GM23338 (cell line): ENCODE data around the gene FBXO22. TPM values are rescaled to one million over a fixed set of nuclear protein-coding genes. Genes with fewer than 3 reads are reported as not detected.

Source experiments
- ATAC-seq: fragments of 200-7000 bp; cut with Tn5 transposase; 3 replicates; pipeline ENCODE4 v1.9.1; 2020
- DNase-seq: peaks from one replicate; pipeline ENCODE4 v3.0.0-alpha.2; 2015; ENCODE audit warnings: low spot score
- H2AFZ ChIP-seq: fragments of 200-600 bp; sonication (generic); 2 replicates; pipeline ENCODE4 v1.8.0; 2016; ENCODE audit warnings: antibody characterized with exemption, mild to moderate bottlenecking, moderate library complexity
- H3F3A ChIP-seq: fragments of 200-600 bp; sonication (generic); replicated peaks from 2 replicates; pipeline ENCODE4 v1.8.0; 2017; ENCODE audit warnings: antibody characterized with exemption, mixed run types, low read depth
- H3K27ac ChIP-seq: fragments of 200-600 bp; sonication (generic); 2 replicates; pipeline ENCODE4 v1.6.1; 2016; ENCODE audit warnings: low read depth
- H3K27me3 ChIP-seq: fragments of 200-600 bp; sonication (generic); 2 replicates; pipeline ENCODE4 v1.8.0; 2016; ENCODE audit warnings: mild to moderate bottlenecking, mixed run types, moderate library complexity; ENCODE audit not compliant: insufficient read depth
- H3K36me3 ChIP-seq: fragments of 200-600 bp; sonication (generic); 2 replicates; pipeline ENCODE4 v1.8.0; 2016; ENCODE audit warnings: mild to moderate bottlenecking; ENCODE audit not compliant: insufficient read depth
- H3K4me1 ChIP-seq: fragments of 200-600 bp; sonication (generic); 2 replicates; pipeline ENCODE4 v1.8.0; 2016; ENCODE audit warnings: mild to moderate bottlenecking, moderate library complexity; ENCODE audit not compliant: insufficient read depth
- H3K4me2 ChIP-seq: fragments of 200-600 bp; sonication (generic); 2 replicates; pipeline ENCODE4 v1.7.1; 2017; ENCODE audit warnings: mixed run types
- H3K4me3 ChIP-seq: fragments of 200-600 bp; sonication (generic); 2 replicates; pipeline ENCODE4 v1.6.1; 2016; ENCODE audit warnings: mixed run types
- H3K79me2 ChIP-seq: fragments of 200-600 bp; sonication (generic); replicated peaks from 2 replicates; pipeline ENCODE4 v1.8.0; 2017; ENCODE audit warnings: mild to moderate bottlenecking; ENCODE audit not compliant: insufficient read depth
- H3K9me2 ChIP-seq: fragments of 200-600 bp; sonication (generic); 2 replicates; pipeline ENCODE4 v1.8.0; 2017; ENCODE audit not compliant: insufficient read depth
- H4K20me1 ChIP-seq: fragments of 200-600 bp; sonication (generic); replicated peaks from 2 replicates; pipeline ENCODE4 v1.8.0; 2017; ENCODE audit warnings: mild to moderate bottlenecking; ENCODE audit not compliant: insufficient read depth
- H3K27ac Mint-ChIP-seq: 2 replicates; pipeline ENCODE4 v1.8.0; 2020; ENCODE audit warnings: inconsistent platforms, mild to moderate bottlenecking, moderate library complexity, mixed read lengths
- H3K27me3 Mint-ChIP-seq: 3 replicates; pipeline ENCODE4 v1.8.0; 2022; ENCODE audit warnings: low read depth, mild to moderate bottlenecking, moderate library complexity, mixed read lengths, inconsistent platforms; ENCODE audit not compliant: insufficient read depth, poor library complexity
- H3K36me3 Mint-ChIP-seq: 3 replicates; pipeline ENCODE4 v1.8.0; 2021; ENCODE audit warnings: low read depth, mild to moderate bottlenecking, inconsistent platforms, moderate library complexity, mixed read lengths
- H3K4me1 Mint-ChIP-seq: 3 replicates; pipeline ENCODE4 v1.8.0; 2020; ENCODE audit warnings: mild to moderate bottlenecking, inconsistent platforms, mixed read lengths
- H3K4me3 Mint-ChIP-seq: 3 replicates; pipeline ENCODE4 v1.8.0; 2021; ENCODE audit warnings: moderate library complexity, mild to moderate bottlenecking, inconsistent platforms, mixed read lengths
- H3K9me3 Mint-ChIP-seq: 3 replicates; pipeline ENCODE4 v1.8.0; 2020; ENCODE audit warnings: moderate library complexity, mild to moderate bottlenecking, inconsistent platforms, mixed read lengths
- CREB1 ChIP-seq: fragments of 250-450 bp; sonication (Bioruptor Pico); IDR thresholded peaks from 2 replicates; pipeline ENCODE4 v1.5.0; 2020; ENCODE audit warnings: low read depth, mild to moderate bottlenecking, moderate library complexity
- EZH2 ChIP-seq: fragments of 200-600 bp; sonication (generic); IDR thresholded peaks from one replicate; pipeline ENCODE4 v1.8.0; 2017; ENCODE audit warnings: antibody characterized with exemption, mild to moderate bottlenecking, low read depth; ENCODE audit not compliant: unreplicated experiment
- EZH2phosphoT487 ChIP-seq: fragments of 200-600 bp; sonication (generic); IDR thresholded peaks from one replicate; pipeline ENCODE4 v1.8.1; 2018; ENCODE audit warnings: antibody characterized with exemption; ENCODE audit not compliant: unreplicated experiment
- JUNB ChIP-seq: IDR thresholded peaks from one replicate; pipeline ENCODE4 v1.6.1; 2016; ENCODE audit warnings: antibody characterized with exemption; ENCODE audit not compliant: unreplicated experiment
- NANOG ChIP-seq: IDR thresholded peaks from 2 replicates; pipeline ENCODE4 v1.6.1; 2016; ENCODE audit warnings: antibody characterized with exemption, borderline replicate concordance
- POLR2AphosphoS5 ChIP-seq: IDR thresholded peaks from 2 replicates; pipeline ENCODE4 v1.6.1; 2016; ENCODE audit warnings: antibody characterized with exemption, low read depth
- STAT1 ChIP-seq: IDR thresholded peaks from one replicate; pipeline ENCODE4 v1.6.1; 2016; ENCODE audit warnings: antibody characterized with exemption; ENCODE audit not compliant: unreplicated experiment
- ZNF114 ChIP-seq: fragments of 250-450 bp; sonication (Bioruptor Pico); IDR thresholded peaks from 2 replicates; pipeline ENCODE4 v1.5.0; 2020; ENCODE audit warnings: mild to moderate bottlenecking, moderate library complexity
- ZNF331 ChIP-seq: fragments of 250-450 bp; sonication (Bioruptor Pico); IDR thresholded peaks from 2 replicates; pipeline ENCODE4 v1.5.0; 2020; ENCODE audit warnings: low read depth, mild to moderate bottlenecking, moderate library complexity
- polyA plus RNA-seq: library from polyadenylated mRNA; unstranded; fragments of >200 nt; fragmentation: Nextera tagmentation; extraction: Ambion mirVana; gene quantifications from 2 replicates; pipeline ENCODE4 v1.2.1, GENCODE V29; 2016
- total RNA-seq: library from RNA; depleted of rRNA; stranded (reverse); fragments of >200 nt; shearing (Covaris generic); gene quantifications from 2 replicates; pipeline ENCODE4 v1.2.3, GENCODE V29; 2014
- TF ChIP-seq, protein P1 (sequence below): fragments of 250-450 bp; sonication (Bioruptor Pico); IDR thresholded peaks from 2 replicates; pipeline ENCODE4 v1.5.0; 2020; ENCODE audit warnings: mild to moderate bottlenecking, moderate library complexity
- TF ChIP-seq, protein P2 (sequence below): IDR thresholded peaks from one replicate; pipeline ENCODE4 v1.6.1; 2018; ENCODE audit warnings: antibody characterized with exemption; ENCODE audit not compliant: unreplicated experiment
- TF ChIP-seq, protein P3 (sequence below), 2 experiments: fragments of 200-600 bp in 1 of 2; sonication (generic) in 1 of 2; conservative IDR thresholded peaks; 2 replicates each; pipeline versions ENCODE4 v1.5.1 to v1.6.1; 2016 to 2017; ENCODE audit warnings: antibody characterized with exemption in 2 of 2, low read depth in 2 of 2, mild to moderate bottlenecking in 2 of 2, moderate library complexity in 1 of 2

FBXO22 gene
- total and polyA plus RNA-seq, 2 experiments from 2014 or later, result 79.8 to 94.5 TPM

DNA sequence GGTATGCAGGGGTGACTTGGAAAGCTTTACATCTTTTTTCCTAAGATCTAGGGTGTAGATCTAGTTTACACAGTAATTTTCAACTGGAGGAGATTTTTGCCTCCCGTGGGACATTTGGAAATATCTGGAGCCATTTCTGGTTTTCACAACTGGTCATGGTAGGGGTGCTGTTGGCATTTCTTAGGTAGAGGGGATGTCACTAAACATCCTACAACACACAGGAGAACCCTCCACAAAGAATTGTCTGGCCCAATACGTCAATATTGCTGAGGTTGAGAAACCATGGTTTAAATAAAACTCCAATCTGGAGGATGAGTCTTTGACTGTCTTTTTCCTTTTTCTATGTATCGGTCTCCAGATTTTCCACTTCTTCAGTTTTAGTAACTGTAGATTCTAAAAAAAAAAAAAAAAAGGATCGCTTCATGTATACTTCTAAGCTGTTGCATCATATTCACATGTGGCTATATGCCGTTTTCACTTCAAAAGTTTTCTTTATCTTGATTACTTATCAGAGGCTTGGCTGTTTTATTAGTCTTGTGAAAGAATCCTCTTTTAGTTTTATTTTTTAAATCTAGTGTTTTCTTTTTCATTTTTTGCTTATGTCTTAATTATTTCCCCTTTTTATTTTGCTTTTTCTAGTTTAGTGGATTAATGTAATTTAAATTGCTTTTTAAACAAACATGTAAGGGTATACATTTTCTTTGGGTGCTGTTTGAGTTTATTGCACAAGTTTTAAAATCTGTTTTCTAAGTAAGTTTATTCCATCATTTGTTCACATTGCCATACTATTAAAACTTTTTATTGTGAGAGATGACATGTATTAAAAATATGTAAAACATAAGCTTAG is 39.2 kb upstream of the FBXO22 start:
- H3K4me2 ChIP-seq, result no peak overlapping the region
- peaks cover 94% of the 10 kb centered on the region for H3K79me2 ChIP-seq

More for the DNA sequence above, 39.2 kb upstream of the FBXO22 start:
- DNase-seq, result no peak
- TF ChIP-seq, protein P1, sequence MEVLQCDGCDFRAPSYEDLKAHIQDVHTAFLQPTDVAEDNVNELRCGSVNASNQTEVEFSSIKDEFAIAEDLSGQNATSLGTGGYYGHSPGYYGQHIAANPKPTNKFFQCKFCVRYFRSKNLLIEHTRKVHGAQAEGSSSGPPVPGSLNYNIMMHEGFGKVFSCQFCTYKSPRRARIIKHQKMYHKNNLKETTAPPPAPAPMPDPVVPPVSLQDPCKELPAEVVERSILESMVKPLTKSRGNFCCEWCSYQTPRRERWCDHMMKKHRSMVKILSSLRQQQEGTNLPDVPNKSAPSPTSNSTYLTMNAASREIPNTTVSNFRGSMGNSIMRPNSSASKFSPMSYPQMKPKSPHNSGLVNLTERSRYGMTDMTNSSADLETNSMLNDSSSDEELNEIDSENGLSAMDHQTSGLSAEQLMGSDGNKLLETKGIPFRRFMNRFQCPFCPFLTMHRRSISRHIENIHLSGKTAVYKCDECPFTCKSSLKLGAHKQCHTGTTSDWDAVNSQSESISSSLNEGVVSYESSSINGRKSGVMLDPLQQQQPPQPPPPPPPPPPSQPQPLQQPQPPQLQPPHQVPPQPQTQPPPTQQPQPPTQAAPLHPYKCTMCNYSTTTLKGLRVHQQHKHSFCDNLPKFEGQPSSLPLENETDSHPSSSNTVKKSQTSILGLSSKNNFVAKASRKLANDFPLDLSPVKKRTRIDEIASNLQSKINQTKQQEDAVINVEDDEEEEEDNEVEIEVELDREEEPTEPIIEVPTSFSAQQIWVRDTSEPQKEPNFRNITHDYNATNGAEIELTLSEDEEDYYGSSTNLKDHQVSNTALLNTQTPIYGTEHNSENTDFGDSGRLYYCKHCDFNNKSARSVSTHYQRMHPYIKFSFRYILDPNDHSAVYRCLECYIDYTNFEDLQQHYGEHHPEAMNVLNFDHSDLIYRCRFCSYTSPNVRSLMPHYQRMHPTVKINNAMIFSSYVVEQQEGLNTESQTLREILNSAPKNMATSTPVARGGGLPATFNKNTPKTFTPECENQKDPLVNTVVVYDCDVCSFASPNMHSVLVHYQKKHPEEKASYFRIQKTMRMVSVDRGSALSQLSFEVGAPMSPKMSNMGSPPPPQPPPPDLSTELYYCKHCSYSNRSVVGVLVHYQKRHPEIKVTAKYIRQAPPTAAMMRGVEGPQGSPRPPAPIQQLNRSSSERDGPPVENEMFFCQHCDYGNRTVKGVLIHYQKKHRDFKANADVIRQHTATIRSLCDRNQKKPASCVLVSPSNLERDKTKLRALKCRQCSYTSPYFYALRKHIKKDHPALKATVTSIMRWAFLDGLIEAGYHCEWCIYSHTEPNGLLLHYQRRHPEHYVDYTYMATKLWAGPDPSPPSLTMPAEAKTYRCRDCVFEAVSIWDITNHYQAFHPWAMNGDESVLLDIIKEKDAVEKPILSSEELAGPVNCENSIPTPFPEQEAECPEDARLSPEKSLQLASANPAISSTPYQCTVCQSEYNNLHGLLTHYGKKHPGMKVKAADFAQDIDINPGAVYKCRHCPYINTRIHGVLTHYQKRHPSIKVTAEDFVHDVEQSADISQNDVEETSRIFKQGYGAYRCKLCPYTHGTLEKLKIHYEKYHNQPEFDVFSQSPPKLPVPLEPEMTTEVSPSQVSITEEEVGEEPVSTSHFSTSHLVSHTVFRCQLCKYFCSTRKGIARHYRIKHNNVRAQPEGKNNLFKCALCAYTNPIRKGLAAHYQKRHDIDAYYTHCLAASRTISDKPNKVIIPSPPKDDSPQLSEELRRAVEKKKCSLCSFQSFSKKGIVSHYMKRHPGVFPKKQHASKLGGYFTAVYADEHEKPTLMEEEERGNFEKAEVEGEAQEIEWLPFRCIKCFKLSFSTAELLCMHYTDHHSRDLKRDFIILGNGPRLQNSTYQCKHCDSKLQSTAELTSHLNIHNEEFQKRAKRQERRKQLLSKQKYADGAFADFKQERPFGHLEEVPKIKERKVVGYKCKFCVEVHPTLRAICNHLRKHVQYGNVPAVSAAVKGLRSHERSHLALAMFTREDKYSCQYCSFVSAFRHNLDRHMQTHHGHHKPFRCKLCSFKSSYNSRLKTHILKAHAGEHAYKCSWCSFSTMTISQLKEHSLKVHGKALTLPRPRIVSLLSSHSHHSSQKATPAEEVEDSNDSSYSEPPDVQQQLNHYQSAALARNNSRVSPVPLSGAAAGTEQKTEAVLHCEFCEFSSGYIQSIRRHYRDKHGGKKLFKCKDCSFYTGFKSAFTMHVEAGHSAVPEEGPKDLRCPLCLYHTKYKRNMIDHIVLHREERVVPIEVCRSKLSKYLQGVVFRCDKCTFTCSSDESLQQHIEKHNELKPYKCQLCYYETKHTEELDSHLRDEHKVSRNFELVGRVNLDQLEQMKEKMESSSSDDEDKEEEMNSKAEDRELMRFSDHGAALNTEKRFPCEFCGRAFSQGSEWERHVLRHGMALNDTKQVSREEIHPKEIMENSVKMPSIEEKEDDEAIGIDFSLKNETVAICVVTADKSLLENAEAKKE (CRISPR knock-in tag), result no peak
- TF ChIP-seq CREB1 (CRISPR knock-in tag) (no peak), STAT1 (no peak), POLR2AphosphoS5 (no peak), ZNF114 (CRISPR knock-in tag) (no peak), EZH2phosphoT487 (no peak), EZH2 (no peak), NANOG (no peak), JUNB (no peak), ZNF331 (CRISPR knock-in tag) (no peak)
- TF ChIP-seq, protein P2, sequence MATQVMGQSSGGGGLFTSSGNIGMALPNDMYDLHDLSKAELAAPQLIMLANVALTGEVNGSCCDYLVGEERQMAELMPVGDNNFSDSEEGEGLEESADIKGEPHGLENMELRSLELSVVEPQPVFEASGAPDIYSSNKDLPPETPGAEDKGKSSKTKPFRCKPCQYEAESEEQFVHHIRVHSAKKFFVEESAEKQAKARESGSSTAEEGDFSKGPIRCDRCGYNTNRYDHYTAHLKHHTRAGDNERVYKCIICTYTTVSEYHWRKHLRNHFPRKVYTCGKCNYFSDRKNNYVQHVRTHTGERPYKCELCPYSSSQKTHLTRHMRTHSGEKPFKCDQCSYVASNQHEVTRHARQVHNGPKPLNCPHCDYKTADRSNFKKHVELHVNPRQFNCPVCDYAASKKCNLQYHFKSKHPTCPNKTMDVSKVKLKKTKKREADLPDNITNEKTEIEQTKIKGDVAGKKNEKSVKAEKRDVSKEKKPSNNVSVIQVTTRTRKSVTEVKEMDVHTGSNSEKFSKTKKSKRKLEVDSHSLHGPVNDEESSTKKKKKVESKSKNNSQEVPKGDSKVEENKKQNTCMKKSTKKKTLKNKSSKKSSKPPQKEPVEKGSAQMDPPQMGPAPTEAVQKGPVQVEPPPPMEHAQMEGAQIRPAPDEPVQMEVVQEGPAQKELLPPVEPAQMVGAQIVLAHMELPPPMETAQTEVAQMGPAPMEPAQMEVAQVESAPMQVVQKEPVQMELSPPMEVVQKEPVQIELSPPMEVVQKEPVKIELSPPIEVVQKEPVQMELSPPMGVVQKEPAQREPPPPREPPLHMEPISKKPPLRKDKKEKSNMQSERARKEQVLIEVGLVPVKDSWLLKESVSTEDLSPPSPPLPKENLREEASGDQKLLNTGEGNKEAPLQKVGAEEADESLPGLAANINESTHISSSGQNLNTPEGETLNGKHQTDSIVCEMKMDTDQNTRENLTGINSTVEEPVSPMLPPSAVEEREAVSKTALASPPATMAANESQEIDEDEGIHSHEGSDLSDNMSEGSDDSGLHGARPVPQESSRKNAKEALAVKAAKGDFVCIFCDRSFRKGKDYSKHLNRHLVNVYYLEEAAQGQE, result no peak
- TF ChIP-seq, protein P3, sequence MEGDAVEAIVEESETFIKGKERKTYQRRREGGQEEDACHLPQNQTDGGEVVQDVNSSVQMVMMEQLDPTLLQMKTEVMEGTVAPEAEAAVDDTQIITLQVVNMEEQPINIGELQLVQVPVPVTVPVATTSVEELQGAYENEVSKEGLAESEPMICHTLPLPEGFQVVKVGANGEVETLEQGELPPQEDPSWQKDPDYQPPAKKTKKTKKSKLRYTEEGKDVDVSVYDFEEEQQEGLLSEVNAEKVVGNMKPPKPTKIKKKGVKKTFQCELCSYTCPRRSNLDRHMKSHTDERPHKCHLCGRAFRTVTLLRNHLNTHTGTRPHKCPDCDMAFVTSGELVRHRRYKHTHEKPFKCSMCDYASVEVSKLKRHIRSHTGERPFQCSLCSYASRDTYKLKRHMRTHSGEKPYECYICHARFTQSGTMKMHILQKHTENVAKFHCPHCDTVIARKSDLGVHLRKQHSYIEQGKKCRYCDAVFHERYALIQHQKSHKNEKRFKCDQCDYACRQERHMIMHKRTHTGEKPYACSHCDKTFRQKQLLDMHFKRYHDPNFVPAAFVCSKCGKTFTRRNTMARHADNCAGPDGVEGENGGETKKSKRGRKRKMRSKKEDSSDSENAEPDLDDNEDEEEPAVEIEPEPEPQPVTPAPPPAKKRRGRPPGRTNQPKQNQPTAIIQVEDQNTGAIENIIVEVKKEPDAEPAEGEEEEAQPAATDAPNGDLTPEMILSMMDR (conservative IDR thresholded peaks at IDR 0.05; ENCODE audit: low read depth in 2 of 2), result no peak
- H3K4me3 ChIP-seq, result no peak overlapping the region
- peaks cover 33% of the 10 kb centered on the region for H3K4me1 ChIP-seq
- Mint-ChIP-seq H3K36me3 (peaks cover 33% of the 10 kb centered on the region), H3K4me3 (no peak overlapping the region), H3K9me3 (no peaks in the 10 kb centered on the region), H3K27ac (peak overlapping the region; percentile 78), H3K27me3 (peaks cover 2% of the 10 kb centered on the region), H3K4me1 (peaks cover 40% of the 10 kb centered on the region)
- ATAC-seq, result no peak
- no peaks in the 10 kb centered on the region for H4K20me1 ChIP-seq
- no peak overlapping the region for H3K27ac ChIP-seq
- no peaks in the 10 kb centered on the region for H3K9me2 ChIP-seq
- H3K36me3 ChIP-seq, result no peaks in the 10 kb centered on the region; the same call in 1 of the 2 replicates
- H3F3A ChIP-seq, result no peaks in the 10 kb centered on the region
- no peak overlapping the region for H2AFZ ChIP-seq
- H3K27me3 ChIP-seq, result no peaks in the 10 kb centered on the region
